Smooth muscle cell (in vitro differentiated cells): Measurements from ENCODE around the gene GSK3B. TPM values are rescaled to one million over a fixed set of nuclear protein-coding genes. Genes with fewer than 3 reads are reported as not detected.

ENCODE experiments used
- DNase-seq: peaks from one replicate; lab custom pipeline; 2025; ENCODE audit not compliant: unreplicated experiment; lab: John Stamatoyannopoulos, UW
- H2AFZ ChIP-seq: fragments of 200-600 bp; sonication (generic); 2 replicates; pipeline ENCODE4 v1.6.0; 2016; ENCODE audit warnings: antibody characterized with exemption, low read depth, mild to moderate bottlenecking
- H3F3A ChIP-seq: fragments of 200-600 bp; sonication (generic); 2 replicates; pipeline ENCODE4 v1.6.0; 2017; ENCODE audit warnings: antibody characterized with exemption, low read depth
- H3K27ac ChIP-seq: fragments of 200-600 bp; sonication (generic); 2 replicates; pipeline ENCODE4 v1.5.1; 2016; ENCODE audit warnings: low read depth, mild to moderate bottlenecking
- H3K27me3 ChIP-seq: fragments of 200-600 bp; sonication (generic); 2 replicates; pipeline ENCODE4 v1.6.1; 2016; ENCODE audit warnings: low read depth, mild to moderate bottlenecking
- H3K36me3 ChIP-seq: fragments of 200-600 bp; sonication (generic); 2 replicates; pipeline ENCODE4 v1.5.1; 2016; ENCODE audit warnings: low read depth
- H3K4me1 ChIP-seq: fragments of 200-600 bp; sonication (generic); 2 replicates; pipeline ENCODE4 v1.5.1; 2016; ENCODE audit warnings: low read depth
- H3K4me2 ChIP-seq: fragments of 200-600 bp; sonication (generic); 2 replicates; pipeline ENCODE4 v1.6.0; 2016; ENCODE audit warnings: mild to moderate bottlenecking
- H3K4me3 ChIP-seq: fragments of 200-600 bp; sonication (generic); 2 replicates; pipeline ENCODE4 v1.5.1; 2016; ENCODE audit warnings: mild to moderate bottlenecking
- H3K79me2 ChIP-seq: fragments of 200-600 bp; sonication (generic); 2 replicates; pipeline ENCODE4 v1.6.0; 2016; ENCODE audit warnings: low read depth, mild to moderate bottlenecking
- H3K9ac ChIP-seq: fragments of 200-600 bp; sonication (generic); 2 replicates; pipeline ENCODE4 v1.6.0; 2016; ENCODE audit warnings: low read depth
- H3K9me3 ChIP-seq: fragments of 200-600 bp; sonication (generic); replicated peaks from 2 replicates; pipeline ENCODE4 v1.5.1; 2016; ENCODE audit warnings: low read depth
- H4K20me1 ChIP-seq: fragments of 200-600 bp; sonication (generic); 2 replicates; pipeline ENCODE4 v1.6.0; 2016; ENCODE audit warnings: low read depth
- WGBS: methylation state at CpG from one replicate; pipeline ENCODE4 v1.1.7; 2016; ENCODE audit warnings: low lambda C conversion rate; 5-methylcytosine and 5-hydroxymethylcytosine counted together
- polyA plus RNA-seq: library from polyadenylated mRNA; unstranded; fragments of >200 nt; fragmentation: Nextera tagmentation; extraction: Ambion mirVana; gene quantifications from 2 replicates; pipeline ENCODE4 v1.2.1, GENCODE V29; 2016
- total RNA-seq: library from RNA; depleted of rRNA; stranded (reverse); fragments of >200 nt; gene quantifications from 2 replicates; pipeline ENCODE4 v1.2.3, GENCODE V29; 2014
- TF ChIP-seq, protein P1 (sequence below): fragments of 200-600 bp; sonication (generic); IDR thresholded peaks from 2 replicates; pipeline ENCODE4 v1.5.1; 2017; ENCODE audit warnings: borderline replicate concordance, mild to moderate bottlenecking, antibody characterized with exemption; ENCODE audit not compliant: insufficient read depth, poor library complexity, severe bottlenecking

GSK3B gene
- total and polyA plus RNA-seq, 2 experiments from 2014 or later: 27.3 to 61.8 TPM

DNA sequence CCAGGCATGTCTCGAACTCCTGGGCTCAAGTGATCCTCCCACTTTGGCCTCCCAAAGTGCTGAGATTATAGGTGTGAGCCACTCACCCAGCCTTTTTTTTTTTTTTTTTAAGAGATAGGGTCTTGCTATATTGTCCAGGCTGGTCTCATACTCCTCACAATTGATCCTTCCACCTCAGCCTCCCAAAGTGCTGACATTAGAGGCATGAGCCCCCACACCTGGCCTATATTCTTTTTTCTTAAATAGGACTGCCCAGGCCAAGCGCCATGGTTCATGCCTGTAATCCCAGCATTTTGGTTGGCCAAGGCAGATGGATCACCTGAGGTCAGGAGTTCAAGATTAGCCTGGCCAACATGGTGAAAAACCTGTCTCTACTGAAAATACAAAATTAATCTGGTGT is 299.8 kb downstream of the GSK3B start:
- Histone ChIP-seq H3K4me3 (no peak overlapping the region), H3K9me3 (no peaks in the 10 kb centered on the region), H3K36me3 (no peaks in the 10 kb centered on the region), H3K9ac (no peak overlapping the region), H3K27me3 (no peaks in the 10 kb centered on the region), H4K20me1 (no peaks in the 10 kb centered on the region), H3K27ac (no peak overlapping the region), H3K4me1 (peaks cover 12% of the 10 kb centered on the region), H2AFZ (no peak overlapping the region), H3K79me2 (no peaks in the 10 kb centered on the region), H3K4me2 (no peak overlapping the region), H3F3A (no peaks in the 10 kb centered on the region)
- WGBS: 100% methylated on average over 2 of the region's 2 CpGs
- DNase-seq: no peak
- TF ChIP-seq, protein P1, sequence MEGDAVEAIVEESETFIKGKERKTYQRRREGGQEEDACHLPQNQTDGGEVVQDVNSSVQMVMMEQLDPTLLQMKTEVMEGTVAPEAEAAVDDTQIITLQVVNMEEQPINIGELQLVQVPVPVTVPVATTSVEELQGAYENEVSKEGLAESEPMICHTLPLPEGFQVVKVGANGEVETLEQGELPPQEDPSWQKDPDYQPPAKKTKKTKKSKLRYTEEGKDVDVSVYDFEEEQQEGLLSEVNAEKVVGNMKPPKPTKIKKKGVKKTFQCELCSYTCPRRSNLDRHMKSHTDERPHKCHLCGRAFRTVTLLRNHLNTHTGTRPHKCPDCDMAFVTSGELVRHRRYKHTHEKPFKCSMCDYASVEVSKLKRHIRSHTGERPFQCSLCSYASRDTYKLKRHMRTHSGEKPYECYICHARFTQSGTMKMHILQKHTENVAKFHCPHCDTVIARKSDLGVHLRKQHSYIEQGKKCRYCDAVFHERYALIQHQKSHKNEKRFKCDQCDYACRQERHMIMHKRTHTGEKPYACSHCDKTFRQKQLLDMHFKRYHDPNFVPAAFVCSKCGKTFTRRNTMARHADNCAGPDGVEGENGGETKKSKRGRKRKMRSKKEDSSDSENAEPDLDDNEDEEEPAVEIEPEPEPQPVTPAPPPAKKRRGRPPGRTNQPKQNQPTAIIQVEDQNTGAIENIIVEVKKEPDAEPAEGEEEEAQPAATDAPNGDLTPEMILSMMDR: no peak

DNA sequence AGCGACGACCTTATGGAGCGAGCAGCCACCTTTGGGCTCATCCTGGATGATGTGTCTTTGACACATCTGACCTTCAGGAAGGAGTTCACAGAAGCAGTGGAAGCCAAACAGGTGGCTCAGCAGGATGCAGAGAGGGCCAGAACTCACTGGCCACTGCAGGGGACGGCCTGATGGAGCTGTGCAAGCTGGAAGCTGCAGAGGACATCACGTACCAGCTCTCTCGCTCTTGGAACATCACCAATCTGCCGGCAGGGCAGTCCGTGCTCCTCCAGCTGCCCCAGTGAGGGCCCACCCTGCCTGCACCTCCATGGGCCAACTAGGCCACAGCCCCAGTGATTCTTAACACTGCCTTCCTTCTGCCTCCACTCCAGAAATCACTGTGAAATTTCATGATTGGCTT is 302.0 kb downstream of the GSK3B start:
- peaks cover 12% of the 10 kb centered on the region for H3K4me1 ChIP-seq
- DNase-seq: no peak
- over 99% methylated on average over 8 of the region's 8 CpGs for WGBS

DNA sequence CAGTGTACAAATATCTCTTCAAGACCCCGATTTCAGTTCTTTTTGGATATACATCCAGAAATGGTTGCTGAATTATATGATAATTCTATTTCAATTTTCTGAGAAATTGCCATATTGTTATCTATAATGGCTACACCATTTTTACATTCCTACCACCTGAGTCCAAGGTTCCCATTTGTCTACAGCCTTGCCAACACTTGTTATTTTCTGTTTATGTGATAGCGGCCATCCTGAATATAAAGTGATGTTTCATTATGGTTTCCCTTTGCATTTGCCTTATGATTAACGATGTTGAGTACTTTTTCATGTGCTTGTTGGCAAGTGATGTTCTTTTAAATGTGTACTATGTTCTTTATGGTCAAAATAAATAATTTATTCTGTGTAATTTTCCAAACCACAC is 303.9 kb downstream of the GSK3B start:
- WGBS: 86% methylated on average over 3 of the region's 3 CpGs
- Histone ChIP-seq H3F3A (no peaks in the 10 kb centered on the region), H2AFZ (no peak overlapping the region)

More for the DNA sequence above, 302.0 kb downstream of the GSK3B start:
- Histone ChIP-seq H3F3A (no peaks in the 10 kb centered on the region), H3K79me2 (no peaks in the 10 kb centered on the region), H4K20me1 (no peaks in the 10 kb centered on the region), H3K27me3 (no peaks in the 10 kb centered on the region), H3K36me3 (no peaks in the 10 kb centered on the region), H3K4me2 (no peak overlapping the region), H2AFZ (no peak overlapping the region), H3K4me3 (no peak overlapping the region), H3K27ac (no peak overlapping the region), H3K9ac (no peak overlapping the region), H3K9me3 (no peaks in the 10 kb centered on the region)
- TF ChIP-seq, protein P1: no peak

DNA sequence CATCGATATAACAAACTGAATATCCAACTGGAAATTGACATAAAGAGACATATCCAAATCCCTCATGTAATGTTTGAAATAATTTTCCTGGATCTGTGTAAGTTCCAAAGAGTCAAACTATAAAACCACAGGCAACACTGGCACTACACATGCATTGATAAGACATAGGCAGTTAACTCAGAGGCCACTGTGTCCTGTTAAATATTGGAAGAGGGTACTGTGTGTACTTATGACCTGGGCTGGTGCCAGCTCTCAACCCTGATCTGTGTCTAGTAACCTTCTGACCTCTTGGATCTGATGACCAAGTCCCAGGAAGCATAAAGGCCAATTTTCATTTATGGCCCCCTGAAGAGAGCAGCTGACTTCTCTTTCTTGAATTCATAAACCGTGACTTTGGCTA is 307.8 kb downstream of the GSK3B start:
- no peak overlapping the region for H3K27ac ChIP-seq

More for the DNA sequence above, 303.9 kb downstream of the GSK3B start:
- DNase-seq: no peak
- no peak overlapping the region for H3K9ac ChIP-seq
- H3K4me1 ChIP-seq: peaks cover 7% of the 10 kb centered on the region
- no peak overlapping the region for H3K27ac ChIP-seq
- H3K9me3 ChIP-seq: no peaks in the 10 kb centered on the region
- H3K4me3 ChIP-seq: no peak overlapping the region
- TF ChIP-seq, protein P1: no peak
- no peak overlapping the region for H3K4me2 ChIP-seq
- H4K20me1 ChIP-seq: no peaks in the 10 kb centered on the region
- no peaks in the 10 kb centered on the region for H3K27me3 ChIP-seq
- H3K36me3 ChIP-seq: no peaks in the 10 kb centered on the region
- no peaks in the 10 kb centered on the region for H3K79me2 ChIP-seq

More for the DNA sequence above, 307.8 kb downstream of the GSK3B start:
- Histone ChIP-seq H3K36me3 (no peaks in the 10 kb centered on the region), H3K4me3 (no peak overlapping the region), H3K9ac (no peak overlapping the region), H3K79me2 (no peaks in the 10 kb centered on the region), H3K4me1 (no peaks in the 10 kb centered on the region), H3K4me2 (no peak overlapping the region), H3K27me3 (no peaks in the 10 kb centered on the region), H4K20me1 (no peaks in the 10 kb centered on the region), H3F3A (no peaks in the 10 kb centered on the region), H2AFZ (no peak overlapping the region), H3K9me3 (no peaks in the 10 kb centered on the region)
- TF ChIP-seq, protein P1: no peak
- no peak for DNase-seq
- 89% methylated on average over 2 of the region's 2 CpGs for WGBS
